Activated CD4-positive, alpha-beta T cell treated with anti-CD3 and anti-CD28 coated beads for 24 hours (primary cell): ENCODE measurements around the gene PDZD11.
A peak's percentile ranks its signal among the peaks of the same experiment; 100 is the strongest.
"Not testable (repeated sequence)": the region's sequence is repeated elsewhere in the genome, so short reads cannot be mapped to it uniquely, and the experiment has no call there.

Source experiments
- DNase-seq, 2 donors: peaks; one replicate each; pipeline ENCODE4 v3.0.0-alpha.2; 2020; ENCODE audit warnings: low read depth in 2 of 2

The PDZD11 gene

GRCh38 chrX:70289793-70290770 lies at the start of gene PDZD11, which contains the start of gene KIF4A:
PDZD11 (minus strand) TSS chrX:70289927; CDS start chrX:70289341, 586 bp downstream.
KIF4A (plus strand) TSS chrX:70290104; CDS start chrX:70290459, 355 bp downstream.
- peak; percentile 60 to 62 for DNase-seq

GRCh38 chrX:70338290-70338689 lies 48.6 kb upstream of the PDZD11 start:
- DNase-seq = no peak

- DNase-seq = no peak
Observed at GRCh38 chrX:70336767-70337166, 47.0 kb upstream of the PDZD11 start.

GRCh38 chrX:70332600-70332999 lies 42.9 kb upstream of the PDZD11 start:
- DNase-seq = no peak

GRCh38 chrX:70331161-70331560 lies 41.4 kb upstream of the PDZD11 start:
- no peak for DNase-seq

GRCh38 chrX:70324326-70324725 lies 34.6 kb upstream of the PDZD11 start:
- no peak for DNase-seq

- not testable (repeated sequence) for DNase-seq
Observed at GRCh38 chrX:70323628-70324027, 33.9 kb upstream of the PDZD11 start.

GRCh38 chrX:70322784-70323183 lies 33.1 kb upstream of the PDZD11 start:
- DNase-seq = no peak

GRCh38 chrX:70313503-70313902 lies 23.8 kb upstream of the PDZD11 start:
- DNase-seq = no peak

- DNase-seq = no peak
Observed at GRCh38 chrX:70301716-70302115, 12.0 kb upstream of the PDZD11 start.

- no peak for DNase-seq
Observed at GRCh38 chrX:70293621-70294020, 3.9 kb upstream of the PDZD11 start.

GRCh38 chrX:70292788-70293187 lies 3.1 kb upstream of the PDZD11 start:
- no peak for DNase-seq

- no peak for DNase-seq
Observed at GRCh38 chrX:70289168-70289792, 447 bp downstream of the PDZD11 start.

GRCh38 chrX:70281951-70282350 lies 7.8 kb downstream of the PDZD11 start, which contains the start of gene RAB41:
RAB41 (plus strand) TSS chrX:70282172; CDS start chrX:70282218, 46 bp downstream.
- DNase-seq = no peak

GRCh38 chrX:70280573-70280972 lies 9.2 kb downstream of the PDZD11 start:
- DNase-seq = no peak

GRCh38 chrX:70279081-70279480 lies 10.6 kb downstream of the PDZD11 start:
- no peak for DNase-seq

- not testable (repeated sequence) for DNase-seq
Observed at GRCh38 chrX:70274029-70274428, 15.7 kb downstream of the PDZD11 start.

GRCh38 chrX:70268034-70268433 lies 21.7 kb downstream of the PDZD11 start, which contains the start of gene ARR3:
ARR3 (plus strand) TSS chrX:70268334; CDS start chrX:70269386, 1,052 bp downstream.
- no peak for DNase-seq

- DNase-seq = no peak
Observed at GRCh38 chrX:70264784-70265183, 24.9 kb downstream of the PDZD11 start.

GRCh38 chrX:70262952-70263567 lies 26.7 kb downstream of the PDZD11 start:
- DNase-seq = peak in 1 of 2 donors; percentile 3

- no peak for DNase-seq
Observed at GRCh38 chrX:70260104-70260503, 29.6 kb downstream of the PDZD11 start, which contains the start of gene P2RY4. P2RY4 (minus strand) TSS chrX:70260204; CDS start chrX:70259624, 580 bp downstream.
